Spinal cord (tissue), 10 donors: ENCODE results near the gene KCNAB1. TPM values are rescaled to one million over a fixed set of nuclear protein-coding genes. Genes with fewer than 3 reads are reported as not detected.

ENCODE experiments used
- DNase-seq, 6 donors: peaks; one replicate each; pipeline versions ENCODE4 v3.0.0 to v3.0.0-alpha.2; 2013 to 2015; ENCODE audit warnings: low spot score in 6 of 6, low read depth in 4 of 6
- H3K27ac ChIP-seq: one replicate; pipeline ENCODE4 v1.5.1; 2013; ENCODE audit warnings: low read depth, low read length, control low read depth
- H3K27me3 ChIP-seq: one replicate; pipeline ENCODE4 v1.6.1; 2013; ENCODE audit warnings: low read length; ENCODE audit not compliant: control insufficient read depth, insufficient read depth
- H3K36me3 ChIP-seq: one replicate; pipeline ENCODE4 v1.6.1; 2013; ENCODE audit warnings: low read length; ENCODE audit not compliant: control insufficient read depth, insufficient read depth
- H3K4me1 ChIP-seq: one replicate; pipeline ENCODE4 v1.6.1; 2013; ENCODE audit warnings: low read length; ENCODE audit not compliant: control insufficient read depth, insufficient read depth
- H3K4me3 ChIP-seq: one replicate; pipeline ENCODE4 v1.5.1; 2013; ENCODE audit warnings: low read depth, low read length, control low read depth
- H3K9me3 ChIP-seq: one replicate; pipeline ENCODE4 v1.6.1; 2013; ENCODE audit warnings: low read length; ENCODE audit not compliant: control insufficient read depth, insufficient read depth
- WGBS: methylation state at CpG from one replicate; pipeline ENCODE4 v1.1.5; 2013; ENCODE audit warnings: missing lambda C conversion rate; ENCODE audit not compliant: insufficient coverage; 5-methylcytosine and 5-hydroxymethylcytosine counted together
- polyA plus RNA-seq, 2 donors: library from polyadenylated mRNA; unstranded; fragments of 120-200 nt; gene quantifications; one replicate each; pipeline ENCODE4 v1.2.1, GENCODE V29; 2013; ENCODE audit not compliant: insufficient read length in 2 of 2
- total RNA-seq, 2 donors: library from RNA; depleted of rRNA in 1 of 2; stranded (reverse); fragments of 120-200 nt in 1 of 2; fragments of >200 nt in 1 of 2; gene quantifications; one replicate each; pipeline versions ENCODE4 v1.2.3 to v1.2.4, GENCODE V29; 2013 to 2014
- donor health status: healthy.

Gene KCNAB1
- total and polyA plus RNA-seq, 4 donors: 10.1 to 27.5 (median 22.6) TPM

GRCh38 chr3:156511987-156512677 lies 391.8 kb downstream of the KCNAB1 start:
- Histone ChIP-seq H3K27ac (no peak overlapping the region), H3K27me3 (no peaks in the 10 kb centered on the region), H3K9me3 (no peaks in the 10 kb centered on the region), H3K36me3 (no peaks in the 10 kb centered on the region), H3K4me3 (no peak overlapping the region), H3K4me1 (no peaks in the 10 kb centered on the region)
- no peak for DNase-seq
- WGBS: 20% methylated on average over 1 of the region's 2 CpGs

DNA sequence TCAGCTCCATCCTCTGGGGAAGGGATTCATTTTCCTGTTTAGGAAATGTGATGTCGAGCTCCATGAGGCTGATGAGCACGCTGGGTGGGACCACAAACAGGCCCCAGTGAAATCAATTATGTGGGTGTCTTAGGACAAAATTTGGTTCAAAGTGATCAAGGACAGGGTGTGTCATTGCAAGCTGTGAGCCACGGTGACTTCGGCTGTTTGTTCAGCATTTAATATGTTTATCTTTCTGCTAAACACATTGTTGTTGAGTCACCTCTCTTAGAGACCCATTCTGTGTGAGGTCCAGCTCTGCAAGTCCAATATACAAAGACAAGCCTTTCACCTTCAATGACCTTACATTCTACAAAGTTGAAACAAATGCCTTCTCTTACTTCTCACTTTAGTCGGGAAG lies 393.2 kb downstream of the KCNAB1 start:
- Histone ChIP-seq H3K27me3 (no peaks in the 10 kb centered on the region), H3K36me3 (no peaks in the 10 kb centered on the region), H3K27ac (no peak overlapping the region), H3K4me3 (no peak overlapping the region), H3K4me1 (no peaks in the 10 kb centered on the region), H3K9me3 (no peaks in the 10 kb centered on the region)
- 65% methylated on average over 4 of the region's 5 CpGs for WGBS
- DNase-seq: no peak

DNA sequence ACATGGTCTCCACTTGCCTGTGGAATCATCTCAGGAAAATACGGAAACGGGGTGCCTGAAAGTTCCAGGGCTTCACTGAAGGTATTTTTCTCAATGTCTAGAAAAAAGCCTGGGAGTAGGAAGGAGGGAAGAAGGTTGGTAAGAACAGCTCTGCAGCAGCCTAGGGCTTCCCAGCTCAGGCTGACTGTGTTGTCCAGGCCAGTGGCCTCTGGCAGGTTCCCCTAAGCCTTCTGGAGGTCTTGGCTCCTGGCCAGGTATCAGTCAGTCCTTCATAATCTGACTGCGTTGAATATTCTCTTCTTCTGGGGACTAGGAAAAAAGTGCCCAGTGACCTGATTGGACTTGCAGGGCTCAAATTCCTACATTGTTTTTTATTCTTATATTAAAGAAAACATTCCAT lies 395.9 kb downstream of the KCNAB1 start:
- no peaks in the 10 kb centered on the region for H3K9me3 ChIP-seq
- H3K27me3 ChIP-seq: no peaks in the 10 kb centered on the region
- H3K36me3 ChIP-seq: no peaks in the 10 kb centered on the region
- H3K4me3 ChIP-seq: no peak overlapping the region
- H3K4me1 ChIP-seq: no peaks in the 10 kb centered on the region
- 100% methylated on average over 2 of the region's 3 CpGs for whole genome bisulfite sequencing
- no peak for DNase-seq
- no peak overlapping the region for H3K27ac ChIP-seq

- no peaks in the 10 kb centered on the region for H3K9me3 ChIP-seq
- no peaks in the 10 kb centered on the region for H3K27me3 ChIP-seq
- H3K4me3 ChIP-seq: no peak overlapping the region
- no peaks in the 10 kb centered on the region for H3K36me3 ChIP-seq
- WGBS: no CpG with 5 or more reads among the region's 1 CpG
- H3K4me1 ChIP-seq: no peaks in the 10 kb centered on the region
- DNase-seq: no peak
- no peak overlapping the region for H3K27ac ChIP-seq
These were observed 396.6 kb downstream of the KCNAB1 start for GRCh38 chr3:156516961-156517360.

- Histone ChIP-seq H3K27ac (no peak overlapping the region), H3K4me1 (no peaks in the 10 kb centered on the region), H3K4me3 (no peak overlapping the region), H3K9me3 (no peaks in the 10 kb centered on the region), H3K36me3 (no peaks in the 10 kb centered on the region), H3K27me3 (no peaks in the 10 kb centered on the region)
- peak in 1 of 6 donors; percentile 29 for DNase-seq
These were observed 398.3 kb downstream of the KCNAB1 start for GRCh38 chr3:156518726-156519125.

GRCh38 chr3:156519758-156520162 lies 399.4 kb downstream of the KCNAB1 start:
- no peaks in the 10 kb centered on the region for H3K27me3 ChIP-seq
- no peaks in the 10 kb centered on the region for H3K4me1 ChIP-seq
- H3K27ac ChIP-seq: no peak overlapping the region
- no peak for DNase-seq
- no CpG with 5 or more reads among the region's 1 CpG for WGBS
- no peaks in the 10 kb centered on the region for H3K36me3 ChIP-seq
- no peak overlapping the region for H3K4me3 ChIP-seq
- H3K9me3 ChIP-seq: no peaks in the 10 kb centered on the region

DNA sequence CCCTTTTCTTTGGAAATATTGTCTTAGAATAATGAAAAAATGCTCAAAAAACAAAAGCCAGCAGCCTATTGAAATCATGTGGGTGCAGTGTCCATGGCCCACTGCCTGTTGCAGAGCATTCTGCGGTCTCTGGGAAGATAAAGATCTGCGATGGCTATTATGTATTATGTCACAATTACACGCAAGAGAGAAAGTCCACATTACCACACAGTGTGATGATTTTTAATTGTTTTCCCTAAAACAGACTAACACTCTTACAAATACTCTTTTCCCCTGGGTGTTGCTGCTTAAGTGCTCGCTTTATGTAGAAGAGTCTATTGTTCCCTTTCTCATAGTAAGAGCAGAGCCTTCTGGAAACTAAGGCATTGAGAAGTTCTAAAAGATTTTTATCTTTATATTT lies 402.3 kb downstream of the KCNAB1 start:
- Histone ChIP-seq H3K36me3 (no peaks in the 10 kb centered on the region), H3K27ac (no peak overlapping the region), H3K9me3 (no peaks in the 10 kb centered on the region), H3K4me1 (no peaks in the 10 kb centered on the region), H3K27me3 (no peaks in the 10 kb centered on the region), H3K4me3 (no peak overlapping the region)
- WGBS: no CpG with 5 or more reads among the region's 4 CpGs
- peak in 1 of 6 donors; percentile 75 for DNase-seq

- H3K36me3 ChIP-seq: no peaks in the 10 kb centered on the region
- no peak overlapping the region for H3K4me3 ChIP-seq
- H3K4me1 ChIP-seq: no peaks in the 10 kb centered on the region
- no CpG with 5 or more reads among the region's 1 CpG for WGBS
- DNase-seq: no peak
- H3K27me3 ChIP-seq: no peaks in the 10 kb centered on the region
- H3K9me3 ChIP-seq: no peaks in the 10 kb centered on the region
- no peak overlapping the region for H3K27ac ChIP-seq
These were observed 405.4 kb downstream of the KCNAB1 start for GRCh38 chr3:156525808-156526207.

- no peak for DNase-seq
- Histone ChIP-seq H3K27ac (no peak overlapping the region), H3K27me3 (no peaks in the 10 kb centered on the region), H3K36me3 (no peaks in the 10 kb centered on the region), H3K4me3 (no peak overlapping the region), H3K9me3 (no peaks in the 10 kb centered on the region), H3K4me1 (no peaks in the 10 kb centered on the region)
- WGBS: no CpG with 5 or more reads among the region's 1 CpG
These were observed 406.7 kb downstream of the KCNAB1 start for GRCh38 chr3:156527060-156527459.

DNA sequence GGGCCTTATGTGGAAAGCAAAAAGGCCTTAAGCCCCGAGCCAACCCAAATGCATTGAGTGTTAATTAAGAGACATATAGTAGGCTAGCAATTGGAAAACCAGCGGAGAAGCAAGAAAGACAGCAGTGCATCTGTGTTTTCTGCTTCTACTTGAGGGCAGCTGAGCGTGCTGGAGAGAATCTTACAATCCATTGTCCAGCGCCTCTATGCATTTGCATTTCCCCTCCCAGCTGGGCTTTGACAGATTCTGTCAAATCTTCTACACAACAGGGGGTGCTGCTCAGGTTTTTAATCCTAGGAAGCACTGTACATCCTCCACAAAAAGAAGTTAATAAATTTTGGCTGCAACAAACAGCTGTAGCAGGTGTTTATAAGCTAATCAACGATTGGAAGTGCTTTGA lies 410.6 kb downstream of the KCNAB1 start:
- Histone ChIP-seq H3K4me3 (no peak overlapping the region), H3K27me3 (no peaks in the 10 kb centered on the region), H3K27ac (no peak overlapping the region), H3K4me1 (peaks cover 5% of the 10 kb centered on the region), H3K36me3 (no peaks in the 10 kb centered on the region), H3K9me3 (no peaks in the 10 kb centered on the region)
- WGBS: 64% methylated on average over 5 of the region's 5 CpGs
- DNase-seq: no peak
